ENCODE results near the gene SELL. TPM values are rescaled to one million over a fixed set of nuclear protein-coding genes. Genes with fewer than 3 reads are reported as not detected.
"Not testable (repeated sequence)": the region's sequence is repeated elsewhere in the genome, so short reads cannot be mapped to it uniquely, and the experiment has no call there.

The SELL gene
- total RNA-seq, 1 donor from 2014 or later = not detected

DNA sequence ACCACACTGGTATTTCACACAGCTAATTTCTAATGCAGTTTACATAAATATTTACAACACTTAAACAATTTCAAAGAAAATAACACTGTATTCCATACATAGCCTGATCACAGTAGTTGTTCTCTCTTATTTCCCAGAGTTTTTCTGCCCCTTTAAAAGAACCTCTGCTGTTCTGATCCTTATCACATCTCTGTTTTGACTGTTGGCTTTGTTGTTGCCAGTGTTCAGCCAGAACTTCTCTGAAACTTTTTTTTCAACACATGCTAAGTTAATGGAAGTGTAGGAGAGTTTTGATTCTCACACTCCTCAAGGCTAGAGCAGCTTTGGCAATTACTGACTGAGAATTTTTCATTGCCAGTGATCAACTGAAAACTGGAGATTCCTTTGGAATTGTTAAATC is 11.4 kb upstream of the SELL start:
- Histone ChIP-seq H3K36me3 (ENCODE audit: control insufficient read depth, insufficient read depth, low read length) (no peaks in the 10 kb centered on the region), H3K27me3 (ENCODE audit: control insufficient read depth, insufficient read depth, low read length) (no peaks in the 10 kb centered on the region), H3K4me3 (ENCODE audit: low read depth, low read length) (no peak overlapping the region)
- TF ChIP-seq, protein P1, sequence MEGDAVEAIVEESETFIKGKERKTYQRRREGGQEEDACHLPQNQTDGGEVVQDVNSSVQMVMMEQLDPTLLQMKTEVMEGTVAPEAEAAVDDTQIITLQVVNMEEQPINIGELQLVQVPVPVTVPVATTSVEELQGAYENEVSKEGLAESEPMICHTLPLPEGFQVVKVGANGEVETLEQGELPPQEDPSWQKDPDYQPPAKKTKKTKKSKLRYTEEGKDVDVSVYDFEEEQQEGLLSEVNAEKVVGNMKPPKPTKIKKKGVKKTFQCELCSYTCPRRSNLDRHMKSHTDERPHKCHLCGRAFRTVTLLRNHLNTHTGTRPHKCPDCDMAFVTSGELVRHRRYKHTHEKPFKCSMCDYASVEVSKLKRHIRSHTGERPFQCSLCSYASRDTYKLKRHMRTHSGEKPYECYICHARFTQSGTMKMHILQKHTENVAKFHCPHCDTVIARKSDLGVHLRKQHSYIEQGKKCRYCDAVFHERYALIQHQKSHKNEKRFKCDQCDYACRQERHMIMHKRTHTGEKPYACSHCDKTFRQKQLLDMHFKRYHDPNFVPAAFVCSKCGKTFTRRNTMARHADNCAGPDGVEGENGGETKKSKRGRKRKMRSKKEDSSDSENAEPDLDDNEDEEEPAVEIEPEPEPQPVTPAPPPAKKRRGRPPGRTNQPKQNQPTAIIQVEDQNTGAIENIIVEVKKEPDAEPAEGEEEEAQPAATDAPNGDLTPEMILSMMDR (IDR thresholded peaks at IDR 0.05; ENCODE audit: insufficient read depth, low read length, poor library complexity, severe bottlenecking) = no peak
- DNase-seq (ENCODE audit: low read depth) = no peak

DNA sequence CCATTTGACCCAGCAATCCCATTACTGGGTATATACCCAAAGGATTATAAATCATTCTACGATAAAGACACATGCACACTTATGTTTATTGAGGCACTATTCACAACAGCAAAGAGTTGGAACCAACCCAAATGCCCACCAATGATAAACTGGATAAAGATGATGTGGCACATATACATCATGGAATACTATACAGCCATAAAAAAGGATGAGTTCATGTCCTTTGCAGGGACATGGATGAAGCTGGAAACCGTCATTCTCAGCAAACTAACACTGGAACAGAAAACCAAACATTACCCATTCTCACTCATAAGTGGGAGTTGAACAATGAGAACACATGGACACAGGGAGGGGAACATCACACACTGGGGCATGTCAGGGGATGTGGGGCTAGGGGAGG is 3.7 kb upstream of the SELL start:
- not testable (repeated sequence) for H3K27me3 ChIP-seq (ENCODE audit: control insufficient read depth, insufficient read depth, low read length); H3K36me3 ChIP-seq (ENCODE audit: control insufficient read depth, insufficient read depth, low read length); H3K4me3 ChIP-seq (ENCODE audit: low read depth, low read length); DNase-seq (ENCODE audit: low read depth)

DNA sequence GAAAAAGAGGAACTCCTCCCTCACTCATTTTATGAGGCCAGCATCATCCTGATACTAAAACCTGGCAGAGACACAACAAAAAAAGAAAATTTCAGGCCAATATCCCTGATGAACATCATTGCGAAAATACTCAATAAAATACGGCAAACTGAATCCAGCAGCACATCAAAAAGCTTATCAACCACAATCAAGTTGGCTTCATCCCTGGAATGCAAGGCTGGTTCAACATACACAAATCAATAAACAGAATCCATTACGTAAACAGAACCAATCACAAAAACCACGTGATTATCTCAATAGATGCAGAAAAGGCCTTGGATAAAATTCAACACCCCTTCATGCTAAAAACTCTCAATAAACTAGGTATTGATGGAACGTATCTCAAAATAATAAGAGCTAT is 1.7 kb upstream of the SELL start:
- H3K4me3 ChIP-seq (ENCODE audit: low read depth, low read length); DNase-seq (ENCODE audit: low read depth); H3K27me3 ChIP-seq (ENCODE audit: control insufficient read depth, insufficient read depth, low read length); H3K36me3 ChIP-seq (ENCODE audit: control insufficient read depth, insufficient read depth, low read length): not testable (repeated sequence)

DNA sequence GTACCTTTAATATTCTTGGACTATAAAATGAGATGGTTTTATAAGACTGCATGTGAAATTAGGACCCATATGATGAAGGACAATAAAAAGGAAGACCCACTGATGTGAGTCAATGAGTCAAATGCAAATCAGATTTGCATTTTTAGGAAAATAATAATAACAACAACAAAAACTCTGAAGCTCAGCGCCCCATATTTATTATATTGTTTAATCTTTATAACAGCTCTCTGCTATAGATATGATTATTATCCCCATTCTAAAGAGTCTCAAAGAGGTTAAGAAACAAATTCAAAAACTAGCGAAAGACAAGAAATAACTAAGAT is 850 bp upstream of the SELL start:
- TF ChIP-seq, protein P1 (IDR thresholded peaks at IDR 0.05; ENCODE audit: insufficient read depth, low read length, poor library complexity, severe bottlenecking) = no peak
- H3K4me3 ChIP-seq (ENCODE audit: low read depth, low read length) = no peak overlapping the region
- H3K27me3 ChIP-seq (ENCODE audit: control insufficient read depth, insufficient read depth, low read length) = no peaks in the 10 kb centered on the region

DNA sequence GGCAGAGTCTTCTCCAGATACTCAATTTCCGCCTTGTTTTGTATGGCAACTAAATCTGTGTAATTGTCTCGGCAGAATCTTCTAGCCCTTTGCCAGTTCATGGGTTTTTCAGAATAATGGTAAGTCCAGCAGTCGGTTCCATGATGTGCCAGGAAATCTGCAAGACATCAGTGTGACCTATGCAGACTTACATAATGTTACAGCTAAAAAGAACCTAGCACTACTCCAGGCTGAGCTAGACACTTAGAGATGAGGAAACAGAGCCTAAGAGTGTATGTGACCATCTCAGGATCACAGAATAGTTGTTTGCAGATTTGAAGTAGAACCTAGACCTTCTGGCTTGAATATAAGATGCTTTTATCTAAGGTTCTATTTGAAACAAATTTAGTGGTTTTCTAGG is 2.8 kb downstream of the SELL start:
- no peak overlapping the region for H3K4me3 ChIP-seq (ENCODE audit: low read depth, low read length)

More for the DNA sequence above, 850 bp upstream of the SELL start:
- no peak for DNase-seq (ENCODE audit: low read depth)
- no peaks in the 10 kb centered on the region for H3K36me3 ChIP-seq (ENCODE audit: control insufficient read depth, insufficient read depth, low read length)

DNA sequence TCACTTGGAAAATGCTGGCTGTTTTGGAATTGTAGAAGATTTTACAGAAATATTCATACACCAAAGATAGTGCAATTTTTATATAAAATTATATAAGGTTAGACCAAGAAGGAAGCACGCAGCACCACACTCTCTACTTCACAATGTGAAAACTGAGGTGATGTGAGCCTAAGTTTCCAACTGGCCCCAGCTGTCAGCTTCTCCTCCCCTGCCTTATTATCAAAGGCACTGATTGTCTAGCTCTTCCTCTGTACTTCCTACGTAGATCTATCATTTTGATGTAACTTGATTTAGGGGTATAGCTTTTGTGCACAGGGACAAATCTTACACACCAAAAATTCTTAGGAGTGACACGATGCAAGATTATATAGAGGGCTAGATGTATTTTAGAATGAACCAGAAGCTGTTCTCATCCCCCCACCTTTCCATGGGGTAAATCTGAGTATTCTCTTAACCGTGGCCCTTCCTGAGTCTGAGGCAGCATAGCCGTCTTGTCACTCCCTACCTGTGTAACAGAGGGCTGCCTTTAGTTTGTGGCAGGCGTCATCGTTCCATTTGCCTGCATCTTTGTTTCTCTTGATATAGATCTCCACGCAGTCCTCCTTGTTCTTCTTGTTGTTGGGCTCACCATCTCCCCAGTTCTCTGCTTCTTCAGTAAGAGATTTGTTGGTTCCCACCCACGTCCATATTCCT is 3.4 kb downstream of the SELL start:
- H3K36me3 ChIP-seq (ENCODE audit: control insufficient read depth, insufficient read depth, low read length) = no peaks in the 10 kb centered on the region
- H3K27me3 ChIP-seq (ENCODE audit: control insufficient read depth, insufficient read depth, low read length) = no peaks in the 10 kb centered on the region
- DNase-seq (ENCODE audit: low read depth) = no peak
- TF ChIP-seq, protein P1 (IDR thresholded peaks at IDR 0.05; ENCODE audit: insufficient read depth, low read length, poor library complexity, severe bottlenecking) = no peak
- H3K4me3 ChIP-seq (ENCODE audit: low read depth, low read length) = no peak overlapping the region

More for the DNA sequence above, 2.8 kb downstream of the SELL start:
- no peaks in the 10 kb centered on the region for H3K36me3 ChIP-seq (ENCODE audit: control insufficient read depth, insufficient read depth, low read length)
- no peak for DNase-seq (ENCODE audit: low read depth)
- TF ChIP-seq, protein P1 (IDR thresholded peaks at IDR 0.05; ENCODE audit: insufficient read depth, low read length, poor library complexity, severe bottlenecking) = no peak
- no peaks in the 10 kb centered on the region for H3K27me3 ChIP-seq (ENCODE audit: control insufficient read depth, insufficient read depth, low read length)

DNA sequence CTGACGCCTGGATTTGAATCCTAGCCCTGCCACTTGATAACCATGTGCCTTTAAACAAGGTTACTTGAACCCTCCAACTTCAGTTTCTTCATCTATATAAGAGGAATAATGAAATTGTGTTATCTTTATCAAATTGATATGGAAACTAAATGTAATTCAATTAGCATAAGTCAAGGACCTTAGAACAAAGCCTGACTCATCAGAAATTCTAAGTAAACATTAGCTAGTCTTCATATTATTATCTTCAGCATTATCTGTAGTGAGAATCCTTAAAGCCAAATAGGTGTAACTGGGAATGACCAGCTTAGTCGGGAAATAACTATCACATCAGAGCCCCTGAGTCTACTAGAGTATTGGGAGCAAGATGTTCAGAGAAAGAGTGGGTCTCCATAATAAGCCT is 6.6 kb downstream of the SELL start:
- no peaks in the 10 kb centered on the region for H3K27me3 ChIP-seq (ENCODE audit: control insufficient read depth, insufficient read depth, low read length)
- H3K36me3 ChIP-seq (ENCODE audit: control insufficient read depth, insufficient read depth, low read length) = no peaks in the 10 kb centered on the region
- TF ChIP-seq, protein P1 (IDR thresholded peaks at IDR 0.05; ENCODE audit: insufficient read depth, low read length, poor library complexity, severe bottlenecking) = no peak
- H3K4me3 ChIP-seq (ENCODE audit: low read depth, low read length) = no peak overlapping the region
- no peak for DNase-seq (ENCODE audit: low read depth)
